Panc1 (cell line): ENCODE data around the gene GLB1L2. TPM values are rescaled to one million over a fixed set of nuclear protein-coding genes. Genes with fewer than 3 reads are reported as not detected.

Experiments used
- ATAC-seq: fragments of 200-7000 bp; cut with Tn5 transposase; 2 replicates; pipeline ENCODE4 v1.9.1; 2020; ENCODE audit warnings: mild to moderate bottlenecking, moderate library complexity
- BruUV-seq: library from RNA; stranded (reverse); fragments of 400-500 nt; replicated peaks from 2 replicates; lab custom pipeline; 2021; lab: Mats Ljungman, UMichigan
- CTCF ChIA-PET: fragments of 300-600 bp; sonication (Branson Sonifier 250); formaldehyde crosslinking; loops from one replicate; lab custom pipeline; 2022; ENCODE audit warnings: antibody characterized with exemption; lab: Charles Lee
- POLR2A ChIA-PET: fragments of 300-600 bp; sonication (Branson Sonifier 250); formaldehyde crosslinking; loops from one replicate; lab custom pipeline; 2022; ENCODE audit warnings: antibody characterized with exemption; lab: Charles Lee
- DNase-seq: peaks from one replicate; pipeline ENCODE4 v3.0.0-alpha.2; 2010; ENCODE audit warnings: low read depth, low spot score
- H3K27ac ChIP-seq: 2 replicates; pipeline ENCODE4 v1.5.1; 2011; ENCODE audit warnings: mild to moderate bottlenecking, low read length, inconsistent platforms
- H3K27me3 ChIP-seq: fragments of 200-500 bp; sonication (Bioruptor generic); 2 replicates; pipeline ENCODE4 v1.6.0; 2014; ENCODE audit warnings: low read length, inconsistent platforms; ENCODE audit not compliant: control insufficient read depth, insufficient read depth
- H3K36me3 ChIP-seq: fragments of 200-500 bp; sonication (Bioruptor generic); 2 replicates; pipeline ENCODE4 v1.5.1; 2014; ENCODE audit warnings: inconsistent platforms, mild to moderate bottlenecking, low read length, moderate library complexity; ENCODE audit not compliant: control insufficient read depth, insufficient read depth
- H3K4me1 ChIP-seq: 2 replicates; pipeline ENCODE4 v1.5.1; 2011; ENCODE audit warnings: inconsistent platforms, mild to moderate bottlenecking, low read length, moderate library complexity; ENCODE audit not compliant: control insufficient read depth, insufficient read depth
- H3K4me3 ChIP-seq, 2 experiments: 2 replicates each; pipeline ENCODE4 v1.5.1; 2011 to 2012; ENCODE audit warnings: low read depth in 2 of 2, low read length in 2 of 2, mild to moderate bottlenecking in 2 of 2, inconsistent platforms in 1 of 2, moderate library complexity in 1 of 2
- H3K9me3 ChIP-seq: fragments of 200-500 bp; sonication (Bioruptor generic); 2 replicates; pipeline ENCODE4 v1.5.1; 2014; ENCODE audit warnings: low read depth, mild to moderate bottlenecking, inconsistent platforms, low read length, moderate library complexity; ENCODE audit not compliant: control insufficient read depth, insufficient read depth
- POLR2AphosphoS5 ChIP-seq: IDR thresholded peaks from 2 replicates; pipeline ENCODE4 v1.6.1; 2012; ENCODE audit warnings: mild to moderate bottlenecking, low read depth, low read length, moderate library complexity
- REST ChIP-seq, 2 experiments: IDR thresholded peaks; 2 replicates each; pipeline ENCODE4 v1.6.1; 2011 to 2012; ENCODE audit warnings: low read depth in 2 of 2, control low read depth in 1 of 2, low read length in 1 of 2, mild to moderate bottlenecking in 1 of 2, moderate library complexity in 1 of 2; ENCODE audit not compliant: insufficient read depth in 1 of 2
- SIN3A ChIP-seq: IDR thresholded peaks from 2 replicates; pipeline ENCODE4 v1.6.1; 2012; ENCODE audit warnings: low read depth, mild to moderate bottlenecking, low read length, moderate library complexity, borderline replicate concordance; ENCODE audit not compliant: insufficient read depth
- TCF7L2 ChIP-seq: IDR thresholded peaks from 2 replicates; pipeline ENCODE4 v1.6.1; 2011; ENCODE audit warnings: mild to moderate bottlenecking, low read depth, low read length, inconsistent platforms
- in situ Hi-C: cut with HindIII; loops from 2 replicates; pipeline ENCODE4 v1.10.0; 2016; ENCODE audit warnings: low sequenced_read_pairs, low pct_unique_long_range_greater_than_20kb
- intact Hi-C: fragments of 100-400 bp; cut with micrococcal nuclease; formaldehyde crosslinking; loops from one replicate; pipeline ENCODE4 v1.10.0; 2022; ENCODE audit not compliant: unreplicated experiment
- total RNA-seq: library from RNA; stranded (reverse); gene quantifications from one replicate; pipeline ENCODE4 v1.2.1, GENCODE V29; 2021; ENCODE audit not compliant: unreplicated experiment
- TF ChIP-seq, protein P1 (sequence below): fragments of 450-650 bp; IDR thresholded peaks from 2 replicates; pipeline ENCODE4 v1.5.1; 2017; ENCODE audit warnings: mild to moderate bottlenecking

Gene GLB1L2
- total RNA-seq, 1 experiment from 2014 or later = 10.4 TPM

- H3K4me1 ChIP-seq = no peaks in the 10 kb centered on the region
- ChIA-PET CTCF (no interaction called here), POLR2A (no interaction called here)
- intact Hi-C loops = no loop called here
- in situ Hi-C loops = no loop called here
- no TSS peak for BruUV-seq
- H3K27me3 ChIP-seq = peaks cover 4% of the 10 kb centered on the region; the same call in 1 of the 2 replicates
- no peak overlapping the region for H3K27ac ChIP-seq
- ATAC-seq (no peak), DNase-seq (no peak)
- H3K4me3 ChIP-seq = no peak overlapping the region
- no peaks in the 10 kb centered on the region for H3K9me3 ChIP-seq
- TF ChIP-seq POLR2AphosphoS5 (no peak), TCF7L2 (no peak), SIN3A (no peak), REST (IDR thresholded peaks at IDR 0.05; ENCODE audit: insufficient read depth in 1 of 2, low read depth in 2 of 2, low read length in 1 of 2) (no peak)
- TF ChIP-seq, protein P1, sequence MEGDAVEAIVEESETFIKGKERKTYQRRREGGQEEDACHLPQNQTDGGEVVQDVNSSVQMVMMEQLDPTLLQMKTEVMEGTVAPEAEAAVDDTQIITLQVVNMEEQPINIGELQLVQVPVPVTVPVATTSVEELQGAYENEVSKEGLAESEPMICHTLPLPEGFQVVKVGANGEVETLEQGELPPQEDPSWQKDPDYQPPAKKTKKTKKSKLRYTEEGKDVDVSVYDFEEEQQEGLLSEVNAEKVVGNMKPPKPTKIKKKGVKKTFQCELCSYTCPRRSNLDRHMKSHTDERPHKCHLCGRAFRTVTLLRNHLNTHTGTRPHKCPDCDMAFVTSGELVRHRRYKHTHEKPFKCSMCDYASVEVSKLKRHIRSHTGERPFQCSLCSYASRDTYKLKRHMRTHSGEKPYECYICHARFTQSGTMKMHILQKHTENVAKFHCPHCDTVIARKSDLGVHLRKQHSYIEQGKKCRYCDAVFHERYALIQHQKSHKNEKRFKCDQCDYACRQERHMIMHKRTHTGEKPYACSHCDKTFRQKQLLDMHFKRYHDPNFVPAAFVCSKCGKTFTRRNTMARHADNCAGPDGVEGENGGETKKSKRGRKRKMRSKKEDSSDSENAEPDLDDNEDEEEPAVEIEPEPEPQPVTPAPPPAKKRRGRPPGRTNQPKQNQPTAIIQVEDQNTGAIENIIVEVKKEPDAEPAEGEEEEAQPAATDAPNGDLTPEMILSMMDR = no peak
- H3K36me3 ChIP-seq = no peaks in the 10 kb centered on the region
Measured at GRCh38 chr11:134385171-134385570, 53.4 kb downstream of the GLB1L2 start.

DNA sequence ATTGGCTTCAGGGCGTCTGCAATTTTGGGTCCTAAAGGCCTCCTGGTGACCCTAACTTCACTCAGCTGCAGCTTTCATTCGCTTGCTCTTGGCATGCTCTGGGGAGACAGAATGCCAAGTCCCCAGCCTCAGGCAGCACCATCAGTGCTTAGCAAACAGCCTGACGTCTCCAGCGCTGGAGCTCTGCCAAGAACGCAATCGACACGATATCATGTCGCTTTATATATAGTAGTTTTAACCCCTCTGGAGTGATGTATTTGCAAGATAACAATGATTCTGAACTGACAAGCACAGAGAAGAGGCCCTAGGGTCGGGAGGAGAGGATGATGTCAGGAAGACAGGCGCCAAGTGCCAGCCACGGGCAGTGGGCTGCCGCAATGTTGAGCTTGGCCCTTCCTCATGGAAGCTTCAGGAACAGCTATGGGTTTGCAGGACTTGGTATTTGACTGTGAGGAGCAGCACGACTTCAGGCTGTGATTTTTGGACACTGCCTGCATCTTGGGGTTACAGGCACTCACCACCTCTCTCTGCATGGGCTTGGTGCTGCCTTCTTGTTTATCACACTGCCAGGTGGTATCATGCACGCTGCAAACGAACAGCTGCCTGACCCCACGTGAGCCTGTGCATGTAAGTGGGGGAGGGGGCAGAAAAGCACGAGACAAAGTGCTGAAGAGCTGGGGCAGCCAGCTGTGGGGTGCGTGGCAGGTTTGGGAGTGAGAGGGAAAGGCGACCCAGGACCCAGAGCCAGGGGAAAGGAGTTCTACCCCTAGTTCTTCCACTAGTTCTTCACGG lies 54.2 kb downstream of the GLB1L2 start:
- ChIA-PET POLR2A (no interaction called here), CTCF (no interaction called here)
- peaks cover 6% of the 10 kb centered on the region; the same call in 1 of the 2 replicates for H3K27me3 ChIP-seq
- in situ Hi-C loops (no loop called here), intact Hi-C loops (no loop called here)
- no peaks in the 10 kb centered on the region for H3K36me3 ChIP-seq
- no peaks in the 10 kb centered on the region for H3K9me3 ChIP-seq
- no peaks in the 10 kb centered on the region for H3K4me1 ChIP-seq
- H3K27ac ChIP-seq = no peak overlapping the region
- ATAC-seq = no peak
- DNase-seq = no peak
- no peak overlapping the region for H3K4me3 ChIP-seq
- no TSS peak for BruUV-seq
- TF ChIP-seq TCF7L2 (no peak), SIN3A (no peak), REST (IDR thresholded peaks at IDR 0.05; ENCODE audit: insufficient read depth in 1 of 2, low read depth in 2 of 2, low read length in 1 of 2) (no peak), POLR2AphosphoS5 (no peak)
- TF ChIP-seq, protein P1 = no peak
